Neural progenitor cell (in vitro differentiated cells): ENCODE measurements around the gene PAX6. TPM values are rescaled to one million over a fixed set of nuclear protein-coding genes. Genes with fewer than 3 reads are reported as not detected.

Source experiments
- DNase-seq: peaks from one replicate; pipeline ENCODE4 v3.0.0-alpha.2; 2016; ENCODE audit warnings: low spot score
- H2AFZ ChIP-seq: fragments of 200-600 bp; sonication (generic); replicated peaks from 2 replicates; pipeline ENCODE4 v1.6.1; 2016; ENCODE audit warnings: antibody characterized with exemption
- H3F3A ChIP-seq: fragments of 200-600 bp; sonication (generic); 2 replicates; pipeline ENCODE4 v1.6.1; 2016; ENCODE audit warnings: antibody characterized with exemption, low read depth
- H3K27ac ChIP-seq: fragments of 200-600 bp; sonication (generic); 2 replicates; pipeline ENCODE4 v1.5.1; 2016; ENCODE audit warnings: mild to moderate bottlenecking
- H3K27me3 ChIP-seq: fragments of 200-600 bp; sonication (generic); 2 replicates; pipeline ENCODE4 v1.6.1; 2016; ENCODE audit warnings: mild to moderate bottlenecking, moderate library complexity
- H3K36me3 ChIP-seq: fragments of 200-600 bp; sonication (generic); 2 replicates; pipeline ENCODE4 v1.5.1; 2016
- H3K4me1 ChIP-seq: fragments of 200-600 bp; sonication (generic); 2 replicates; pipeline ENCODE4 v1.6.1; 2016; ENCODE audit warnings: mixed run types
- H3K4me2 ChIP-seq: fragments of 200-600 bp; sonication (generic); 2 replicates; pipeline ENCODE4 v1.6.1; 2016
- H3K4me3 ChIP-seq: fragments of 200-600 bp; sonication (generic); 2 replicates; pipeline ENCODE4 v1.5.1; 2016
- H3K79me2 ChIP-seq: fragments of 200-600 bp; sonication (generic); 2 replicates; pipeline ENCODE4 v1.6.1; 2016; ENCODE audit warnings: low read depth
- H3K9ac ChIP-seq: fragments of 200-600 bp; sonication (generic); 2 replicates; pipeline ENCODE4 v1.6.1; 2016
- H3K9me3 ChIP-seq: fragments of 200-600 bp; sonication (generic); 2 replicates; pipeline ENCODE4 v1.5.1; 2016; ENCODE audit warnings: low read depth
- H4K20me1 ChIP-seq: fragments of 200-600 bp; sonication (generic); 2 replicates; pipeline ENCODE4 v1.6.1; 2016; ENCODE audit warnings: low read depth
- H3K27ac Mint-ChIP-seq: 3 replicates; pipeline ENCODE4 v1.8.0; 2021; ENCODE audit warnings: mixed read lengths
- H3K27me3 Mint-ChIP-seq: 2 replicates; pipeline ENCODE4 v1.8.0; 2022; ENCODE audit warnings: low read depth, mild to moderate bottlenecking, inconsistent platforms, moderate library complexity, mixed read lengths; ENCODE audit not compliant: insufficient read depth
- H3K36me3 Mint-ChIP-seq: 3 replicates; pipeline ENCODE4 v1.8.0; 2021; ENCODE audit warnings: mixed read lengths
- H3K4me1 Mint-ChIP-seq: 3 replicates; pipeline ENCODE4 v1.8.0; 2021; ENCODE audit warnings: mixed read lengths
- H3K4me3 Mint-ChIP-seq: 3 replicates; pipeline ENCODE4 v1.8.0; 2021; ENCODE audit warnings: mild to moderate bottlenecking, moderate library complexity, mixed read lengths
- H3K9me3 Mint-ChIP-seq: 3 replicates; pipeline ENCODE4 v1.8.0; 2020; ENCODE audit warnings: mixed read lengths
- CTCF ChIP-seq: fragments of 200-600 bp; sonication (generic); IDR thresholded peaks from 2 replicates; pipeline ENCODE4 v1.5.1; 2017; ENCODE audit warnings: antibody characterized with exemption, mild to moderate bottlenecking
- EZH2 ChIP-seq: fragments of 200-600 bp; sonication (generic); IDR thresholded peaks from 2 replicates; pipeline ENCODE4 v1.6.1; 2017; ENCODE audit warnings: antibody characterized with exemption, mild to moderate bottlenecking, moderate library complexity
- EZH2phosphoT487 ChIP-seq: fragments of 200-600 bp; sonication (generic); IDR thresholded peaks from 2 replicates; pipeline ENCODE4 v1.6.1; 2017; ENCODE audit warnings: antibody characterized with exemption
- total RNA-seq: library from RNA; depleted of rRNA; stranded (reverse); fragments of >200 nt; gene quantifications from 2 replicates; pipeline ENCODE4 v1.2.3, GENCODE V29; 2015; ENCODE audit warnings: low replicate concordance

Gene PAX6
- total RNA-seq, 1 donor from 2014 or later = 215 TPM

GRCh38 chr11:31764261-31764660 lies 46.9 kb downstream of the PAX6 start:
- Histone ChIP-seq H3K9ac (no peak overlapping the region), H3K4me3 (peak overlapping the region; percentile 24), H3K27ac (peak overlapping the region; percentile 87), H4K20me1 (no peaks in the 10 kb centered on the region), H3K27me3 (no peaks in the 10 kb centered on the region), H3K9me3 (no peaks in the 10 kb centered on the region), H3K4me2 (peak overlapping the region; percentile 70), H3K79me2 (peaks cover 11% of the 10 kb centered on the region), H3K4me1 (peaks cover 78% of the 10 kb centered on the region), H3K36me3 (no peaks in the 10 kb centered on the region), H2AFZ (no peak overlapping the region), H3F3A (peaks cover 79% of the 10 kb centered on the region)
- peak; percentile 52 for DNase-seq
- TF ChIP-seq EZH2 = no peak
- no peak for TF ChIP-seq CTCF
- no peak for TF ChIP-seq EZH2phosphoT487
- no peaks in the 10 kb centered on the region for H3K27me3 Mint-ChIP-seq
- no peaks in the 10 kb centered on the region for H3K36me3 Mint-ChIP-seq
- peak overlapping the region; percentile 28 for H3K4me3 Mint-ChIP-seq
- no peaks in the 10 kb centered on the region for H3K9me3 Mint-ChIP-seq
- H3K27ac Mint-ChIP-seq = peak overlapping the region; percentile 69
- H3K4me1 Mint-ChIP-seq = peaks cover 58% of the 10 kb centered on the region

GRCh38 chr11:31763296-31763695 lies 47.8 kb downstream of the PAX6 start:
- Mint-ChIP-seq H3K4me3 (peak overlapping the region; percentile 58), H3K27ac (peak overlapping the region; percentile 80), H3K9me3 (no peaks in the 10 kb centered on the region), H3K4me1 (peaks cover 49% of the 10 kb centered on the region), H3K36me3 (no peaks in the 10 kb centered on the region), H3K27me3 (no peaks in the 10 kb centered on the region)
- peak overlapping the region; percentile 74 for H3K4me2 ChIP-seq
- no peaks in the 10 kb centered on the region for H3K9me3 ChIP-seq
- no peaks in the 10 kb centered on the region for H4K20me1 ChIP-seq
- peak; percentile 91 for DNase-seq
- no peaks in the 10 kb centered on the region for H3K27me3 ChIP-seq
- H3K27ac ChIP-seq = peak overlapping the region; percentile 95
- no peaks in the 10 kb centered on the region for H3K36me3 ChIP-seq
- H3K9ac ChIP-seq = no peak overlapping the region
- H3K4me1 ChIP-seq = peaks cover 68% of the 10 kb centered on the region
- TF ChIP-seq CTCF (no peak), EZH2phosphoT487 (no peak), EZH2 (no peak)
- no peak overlapping the region for H2AFZ ChIP-seq
- H3F3A ChIP-seq = peaks cover 77% of the 10 kb centered on the region
- H3K4me3 ChIP-seq = peak overlapping the region; percentile 26
- peaks cover 12% of the 10 kb centered on the region for H3K79me2 ChIP-seq

DNA sequence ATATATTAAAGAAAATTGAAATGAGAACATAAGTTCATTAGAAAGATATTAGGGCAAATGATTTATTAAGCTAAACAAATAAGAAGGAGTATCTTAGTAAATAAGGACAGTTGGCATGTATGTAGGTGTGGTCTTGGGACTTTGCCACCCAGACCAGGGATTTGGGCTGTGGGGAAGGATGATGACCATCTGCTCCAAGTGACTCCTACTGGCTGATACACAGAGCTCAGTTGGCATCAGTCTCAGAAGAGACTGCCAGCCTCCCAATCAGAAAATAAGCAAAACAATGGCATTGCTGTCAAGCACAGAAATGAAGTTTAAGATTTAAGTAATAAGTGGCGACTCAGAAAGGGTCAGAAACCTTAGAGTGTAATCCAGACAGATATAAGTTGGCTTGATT lies 49.5 kb downstream of the PAX6 start:
- H3K27me3 ChIP-seq = no peaks in the 10 kb centered on the region
- no peaks in the 10 kb centered on the region for H3K9me3 Mint-ChIP-seq
- H3K9me3 ChIP-seq = no peaks in the 10 kb centered on the region
- peak overlapping the region; percentile 95 for H3K27ac ChIP-seq
- peaks cover 9% of the 10 kb centered on the region for H3K79me2 ChIP-seq
- H3K4me3 ChIP-seq = no peak overlapping the region
- peak overlapping the region; percentile 7 for H3K27ac Mint-ChIP-seq
- peaks cover 73% of the 10 kb centered on the region for H3F3A ChIP-seq
- DNase-seq = no peak
- no peaks in the 10 kb centered on the region for H3K27me3 Mint-ChIP-seq
- no peak overlapping the region for H3K4me2 ChIP-seq
- no peaks in the 10 kb centered on the region for H4K20me1 ChIP-seq
- H2AFZ ChIP-seq = no peak overlapping the region
- H3K4me3 Mint-ChIP-seq = no peak overlapping the region
- TF ChIP-seq EZH2phosphoT487 (no peak), CTCF (no peak), EZH2 (no peak)
- peaks cover 42% of the 10 kb centered on the region for H3K4me1 Mint-ChIP-seq
- H3K36me3 Mint-ChIP-seq = no peaks in the 10 kb centered on the region
- H3K36me3 ChIP-seq = peaks cover under 1% of the 10 kb centered on the region
- H3K9ac ChIP-seq = no peak overlapping the region
- peaks cover 62% of the 10 kb centered on the region for H3K4me1 ChIP-seq
